GM08714 (cell line): ENCODE data around the gene CARNS1.

Source experiments
- H3K4me3 ChIP-seq: fragments of 200-500 bp; sonication (Bioruptor generic); 2 replicates; pipeline ENCODE4 v1.5.1; 2014; ENCODE audit warnings: mild to moderate bottlenecking, low read length, inconsistent platforms
- ZNF274 ChIP-seq: IDR thresholded peaks from 2 replicates; pipeline ENCODE4 v1.6.1; 2012; ENCODE audit warnings: mild to moderate bottlenecking, low read depth, low read length

Gene CARNS1

DNA sequence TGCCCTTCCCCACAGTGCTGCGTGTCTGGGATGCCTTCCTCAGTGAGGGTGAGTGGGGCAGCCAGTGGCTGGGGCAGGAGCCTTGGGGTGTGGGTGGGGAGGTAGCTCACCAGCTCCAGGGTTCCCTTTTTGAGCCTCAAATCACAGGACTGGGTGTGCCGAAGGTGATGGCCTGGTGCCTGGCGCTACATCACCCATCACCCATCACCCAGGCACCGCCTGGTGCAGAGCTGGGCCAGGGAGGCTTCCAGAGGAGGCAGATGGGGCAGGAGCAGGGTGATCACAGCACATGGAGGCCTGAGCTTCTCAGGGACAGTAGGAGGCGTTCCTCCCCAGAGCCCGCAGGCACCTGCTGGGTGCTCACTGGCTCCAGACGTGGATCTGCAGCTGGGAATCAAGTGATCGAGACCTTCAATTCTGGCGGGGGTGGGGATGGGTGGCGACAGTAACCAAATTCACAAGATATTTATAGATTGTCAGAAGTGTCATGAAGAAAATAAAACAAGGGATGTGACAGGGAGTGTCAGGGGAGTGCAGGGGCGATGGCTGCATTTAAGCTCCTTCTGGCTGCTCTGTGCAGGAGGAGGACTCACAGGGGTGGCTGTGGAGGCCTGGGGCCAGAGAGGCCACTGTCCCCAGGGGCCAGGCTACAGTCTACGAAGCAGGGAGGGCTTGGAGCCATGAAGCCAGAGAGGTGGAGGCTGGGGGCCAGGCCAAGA is 8.3 kb upstream of the CARNS1 start:
- no peak overlapping the region for H3K4me3 ChIP-seq
- TF ChIP-seq ZNF274: no peak

DNA sequence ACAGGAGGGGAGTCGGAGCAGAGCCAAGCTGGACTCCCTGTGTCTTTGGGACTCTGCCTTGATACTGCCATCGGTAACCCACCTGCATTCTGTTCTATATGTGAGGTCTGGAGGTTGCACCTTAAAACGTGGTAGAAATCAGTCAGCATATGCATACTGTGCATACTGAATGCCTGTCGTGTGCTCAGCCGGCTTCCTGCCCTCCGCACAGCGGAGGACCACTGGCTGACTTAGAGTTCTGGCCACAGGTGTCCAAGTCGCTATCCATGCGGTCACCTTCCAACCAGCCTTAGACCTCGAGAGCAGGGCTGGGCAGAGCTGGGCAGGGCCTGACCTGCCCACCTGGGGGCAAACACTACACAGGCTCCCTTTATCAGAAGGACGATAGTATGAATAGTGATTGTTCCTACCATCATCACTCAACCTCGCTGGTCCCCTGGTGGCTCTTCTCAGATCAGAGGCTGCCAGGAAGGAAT is 7.8 kb upstream of the CARNS1 start:
- TF ChIP-seq ZNF274: no peak
- H3K4me3 ChIP-seq: no peak overlapping the region

DNA sequence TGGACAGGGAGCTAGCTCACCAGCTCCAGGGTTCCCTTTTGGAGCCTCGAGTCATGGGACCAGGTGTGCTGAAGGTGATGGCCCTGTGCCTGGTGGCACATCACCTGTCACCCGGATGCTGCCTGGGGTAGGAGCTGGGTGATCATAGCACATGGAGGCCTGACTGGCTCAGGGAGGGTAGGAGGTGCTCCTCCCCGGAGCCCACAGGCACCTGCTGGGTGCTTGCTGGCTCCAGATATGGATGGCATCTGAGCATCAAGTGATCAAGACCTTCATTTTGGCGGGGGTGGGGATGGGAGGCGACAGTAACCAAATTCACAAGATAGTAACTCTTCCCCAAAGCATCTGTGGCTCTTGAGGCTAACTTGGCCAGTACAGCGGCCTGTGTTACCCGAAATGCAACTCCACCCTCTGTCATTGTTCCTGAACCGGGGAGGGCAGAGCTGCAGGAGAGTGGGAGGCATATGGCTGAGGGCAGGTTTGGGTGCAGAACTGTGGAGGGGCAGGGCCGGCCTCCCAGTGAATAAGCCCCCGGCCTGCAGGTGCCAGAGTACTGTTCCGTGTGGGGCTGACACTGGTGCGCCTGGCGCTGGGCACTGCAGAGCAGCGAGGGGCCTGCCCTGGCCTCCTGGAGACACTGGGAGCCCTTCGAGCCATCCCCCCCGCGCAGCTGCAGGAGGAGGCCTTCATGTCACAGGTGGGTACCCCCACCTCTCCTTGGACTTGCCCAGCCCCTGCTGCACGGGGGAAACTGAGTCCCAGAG is 6.9 kb upstream of the CARNS1 start:
- TF ChIP-seq ZNF274: no peak

DNA sequence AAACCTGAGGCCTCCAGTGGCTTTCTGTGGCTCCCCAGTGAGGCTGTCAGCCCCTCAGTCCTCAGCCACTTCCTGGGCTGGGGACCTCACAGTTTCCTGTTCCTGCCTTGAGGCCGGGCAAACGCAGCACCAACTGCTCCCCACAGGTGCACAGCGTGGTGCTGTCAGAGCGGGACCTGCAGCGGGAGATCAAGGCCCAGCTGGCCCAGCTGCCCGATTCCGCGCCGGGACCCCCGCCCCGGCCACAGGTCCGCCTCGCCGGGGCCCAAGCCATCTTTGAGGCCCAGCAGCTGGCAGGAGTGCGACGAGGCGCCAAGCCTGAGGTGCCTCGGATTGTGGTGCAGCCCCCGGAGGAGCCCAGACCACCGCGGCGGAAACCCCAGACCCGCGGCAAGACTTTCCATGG is 6.2 kb upstream of the CARNS1 start:
- TF ChIP-seq ZNF274: no peak

More for the DNA sequence above, 6.9 kb upstream of the CARNS1 start:
- H3K4me3 ChIP-seq: no peak overlapping the region; the same call in 1 of the 2 replicates

DNA sequence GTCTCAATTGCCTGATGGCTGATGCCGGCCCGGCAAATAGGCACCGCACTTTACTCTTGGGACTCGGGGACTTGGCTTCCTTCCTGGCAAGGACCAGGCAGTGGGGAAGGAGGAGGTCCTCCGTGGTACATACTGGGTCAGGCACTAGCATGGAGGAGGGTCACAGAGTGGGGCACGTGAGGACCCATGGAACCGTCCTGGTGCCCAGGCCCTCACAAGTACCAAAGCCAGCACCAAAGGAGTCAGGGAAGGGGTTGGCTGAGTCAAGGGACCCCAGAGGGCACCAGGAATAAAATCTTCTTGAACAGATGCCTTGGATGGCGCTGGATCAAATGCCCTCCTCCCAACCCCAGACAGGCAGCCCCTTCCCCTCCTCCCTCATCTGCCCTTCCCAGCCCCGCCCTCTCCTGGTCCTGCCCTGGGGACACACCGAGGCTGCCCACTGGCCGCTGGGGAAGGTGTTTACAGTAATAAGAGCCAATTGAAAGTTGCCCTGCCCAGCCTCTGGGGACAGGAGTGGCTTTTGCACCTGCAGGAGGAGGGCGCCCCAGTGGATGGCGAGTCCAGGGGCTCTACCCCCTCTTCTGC is 5.6 kb upstream of the CARNS1 start:
- peak overlapping the region; percentile 39; the same call in 1 of the 2 replicates for H3K4me3 ChIP-seq
- no peak for TF ChIP-seq ZNF274

More for the DNA sequence above, 6.2 kb upstream of the CARNS1 start:
- H3K4me3 ChIP-seq: peak overlapping the region; percentile 39; the same call in 1 of the 2 replicates

DNA sequence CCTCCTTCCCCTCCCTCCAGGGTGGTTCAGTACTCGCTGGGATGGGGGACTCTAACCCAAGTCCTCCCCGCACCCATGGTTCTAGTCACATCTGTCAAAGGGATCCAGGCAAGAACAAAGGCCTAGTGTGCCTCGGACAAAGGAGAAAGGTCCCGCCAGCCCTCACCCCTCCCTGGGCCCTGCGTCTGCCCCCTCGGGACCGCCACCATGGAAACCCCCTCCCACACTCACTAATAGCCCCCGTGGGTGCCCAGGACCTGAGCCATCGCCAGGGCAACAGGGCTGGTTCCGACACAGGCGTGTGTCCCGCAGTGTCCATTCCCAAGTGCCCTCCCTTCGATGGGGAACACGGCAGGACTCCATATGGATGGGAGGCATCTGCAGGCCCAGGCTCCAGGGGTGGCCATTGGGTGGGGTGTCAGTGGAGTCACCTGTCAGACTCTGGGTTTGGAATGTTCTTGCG is 5.1 kb upstream of the CARNS1 start:
- no peak overlapping the region for H3K4me3 ChIP-seq
- no peak for TF ChIP-seq ZNF274

DNA sequence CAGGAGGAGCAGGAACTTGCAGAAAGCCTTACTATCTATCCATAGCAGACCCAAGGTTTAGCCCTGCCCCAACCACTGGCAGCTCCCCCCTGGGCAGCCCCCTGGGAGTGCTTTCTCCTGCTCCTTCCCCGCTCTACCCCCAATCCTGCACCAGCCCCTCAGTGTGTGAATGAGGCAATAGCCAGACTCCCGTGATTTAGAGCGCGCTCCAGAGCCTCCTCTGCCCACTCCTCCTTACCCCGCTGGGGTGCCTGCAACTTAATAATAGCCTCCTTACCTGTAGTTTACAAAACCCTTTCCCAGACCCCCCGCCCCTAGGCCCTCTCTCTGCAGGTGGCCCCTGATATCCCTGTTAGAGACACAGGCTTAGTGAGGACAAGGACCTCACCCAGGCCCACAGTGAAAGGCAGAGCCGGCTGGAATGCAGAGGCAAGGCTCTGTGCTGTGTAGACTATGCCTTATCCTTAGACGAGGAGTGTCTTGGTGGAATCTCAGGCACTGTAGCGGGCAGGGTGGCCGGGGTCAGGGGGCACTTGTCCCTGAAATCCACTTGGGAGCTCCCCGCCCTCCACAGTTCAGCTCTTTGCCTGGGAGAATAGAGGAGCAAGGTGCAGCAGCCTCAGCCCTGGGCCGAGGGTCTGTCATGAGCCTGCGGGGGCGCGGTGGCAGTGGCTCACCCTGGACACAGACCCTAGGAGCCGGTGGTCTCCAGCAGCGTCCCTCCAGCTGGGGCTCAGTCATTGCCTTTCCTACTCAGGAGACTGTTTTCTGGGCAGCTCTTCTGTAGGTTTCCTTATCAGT is 4.3 kb upstream of the CARNS1 start:
- no peak for TF ChIP-seq ZNF274
- no peak overlapping the region for H3K4me3 ChIP-seq

DNA sequence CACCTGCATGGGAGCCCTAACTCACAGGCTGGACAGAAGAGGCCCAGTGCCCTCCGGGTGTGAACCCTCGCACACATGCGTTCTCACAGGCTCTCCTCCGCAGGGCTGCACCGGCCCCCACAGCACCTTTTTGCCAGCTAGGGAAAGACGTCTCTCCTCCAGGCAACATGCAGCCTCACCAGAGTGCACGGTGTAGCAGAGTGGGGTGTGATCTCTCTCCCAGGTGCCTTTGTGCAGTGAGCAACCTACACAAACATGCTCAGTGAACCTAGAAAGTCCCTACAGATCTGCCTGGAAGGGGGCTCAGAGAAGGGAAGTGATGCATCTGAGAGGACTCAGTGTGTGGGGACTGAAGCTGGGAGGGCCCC is 3.7 kb upstream of the CARNS1 start:
- no peak for TF ChIP-seq ZNF274
- no peak overlapping the region for H3K4me3 ChIP-seq

DNA sequence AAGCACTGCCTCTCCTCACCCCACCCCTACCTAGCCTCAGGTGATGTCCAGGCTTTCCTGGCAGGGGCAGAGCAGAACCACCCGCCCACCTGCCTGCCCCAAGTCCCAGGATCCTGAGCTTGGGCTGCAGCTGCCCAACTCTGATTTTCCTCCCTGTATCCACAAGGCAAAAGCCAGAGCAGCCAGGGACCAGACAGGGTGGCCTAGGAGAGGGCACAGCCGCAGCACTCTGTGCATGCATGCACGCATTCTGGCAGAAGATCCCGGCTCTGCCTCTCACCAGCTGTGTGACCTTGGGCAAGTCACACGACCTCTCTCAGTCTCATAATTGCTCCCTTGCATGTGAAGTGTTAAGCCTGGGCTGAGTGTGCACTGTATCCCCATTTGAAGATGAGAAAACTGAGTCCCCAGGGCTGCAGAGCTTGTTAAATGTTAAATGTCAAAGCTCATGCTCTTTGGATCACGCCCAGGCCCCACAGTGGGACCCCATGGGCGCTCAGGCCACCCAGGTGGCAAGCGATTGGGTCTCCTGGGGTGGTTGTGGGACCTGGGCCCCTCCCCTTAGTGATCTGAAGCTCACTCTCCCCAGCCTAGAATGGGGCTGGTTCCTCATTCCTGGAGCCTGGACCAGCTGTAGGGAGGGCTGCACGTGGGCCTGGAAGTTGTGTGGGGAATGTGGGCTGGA is 2.8 kb upstream of the CARNS1 start:
- no peak overlapping the region for H3K4me3 ChIP-seq
- no peak for TF ChIP-seq ZNF274

DNA sequence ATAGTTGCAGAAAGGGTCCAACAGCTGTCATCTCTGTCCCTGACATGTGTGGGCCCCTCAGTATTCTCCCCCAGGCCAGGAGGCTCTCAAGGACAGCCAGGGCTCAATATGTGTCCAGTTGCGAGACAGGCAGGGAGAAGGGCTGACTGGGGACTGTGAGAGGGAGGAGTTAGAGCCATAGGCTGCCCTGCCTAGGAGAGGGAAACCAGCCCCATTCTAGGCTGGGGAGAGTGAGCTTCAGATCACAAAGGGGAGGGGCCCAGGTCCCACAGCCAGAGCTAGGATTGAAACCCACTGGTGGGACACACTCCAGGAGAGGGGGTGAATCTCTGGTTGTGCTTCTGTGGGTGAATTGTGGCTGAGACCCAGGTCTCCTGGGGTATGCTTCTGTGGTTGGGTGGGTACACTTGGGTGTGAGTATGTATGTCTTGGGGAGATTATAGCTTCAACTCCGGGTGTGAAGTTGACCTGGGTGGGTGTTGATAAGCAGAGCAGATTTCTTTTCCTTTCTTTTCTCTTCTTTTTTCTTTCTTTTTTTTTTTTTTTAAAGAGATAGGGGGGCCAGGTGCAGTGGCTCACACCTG is 2.1 kb upstream of the CARNS1 start:
- H3K4me3 ChIP-seq: no peak overlapping the region
- no peak for TF ChIP-seq ZNF274

DNA sequence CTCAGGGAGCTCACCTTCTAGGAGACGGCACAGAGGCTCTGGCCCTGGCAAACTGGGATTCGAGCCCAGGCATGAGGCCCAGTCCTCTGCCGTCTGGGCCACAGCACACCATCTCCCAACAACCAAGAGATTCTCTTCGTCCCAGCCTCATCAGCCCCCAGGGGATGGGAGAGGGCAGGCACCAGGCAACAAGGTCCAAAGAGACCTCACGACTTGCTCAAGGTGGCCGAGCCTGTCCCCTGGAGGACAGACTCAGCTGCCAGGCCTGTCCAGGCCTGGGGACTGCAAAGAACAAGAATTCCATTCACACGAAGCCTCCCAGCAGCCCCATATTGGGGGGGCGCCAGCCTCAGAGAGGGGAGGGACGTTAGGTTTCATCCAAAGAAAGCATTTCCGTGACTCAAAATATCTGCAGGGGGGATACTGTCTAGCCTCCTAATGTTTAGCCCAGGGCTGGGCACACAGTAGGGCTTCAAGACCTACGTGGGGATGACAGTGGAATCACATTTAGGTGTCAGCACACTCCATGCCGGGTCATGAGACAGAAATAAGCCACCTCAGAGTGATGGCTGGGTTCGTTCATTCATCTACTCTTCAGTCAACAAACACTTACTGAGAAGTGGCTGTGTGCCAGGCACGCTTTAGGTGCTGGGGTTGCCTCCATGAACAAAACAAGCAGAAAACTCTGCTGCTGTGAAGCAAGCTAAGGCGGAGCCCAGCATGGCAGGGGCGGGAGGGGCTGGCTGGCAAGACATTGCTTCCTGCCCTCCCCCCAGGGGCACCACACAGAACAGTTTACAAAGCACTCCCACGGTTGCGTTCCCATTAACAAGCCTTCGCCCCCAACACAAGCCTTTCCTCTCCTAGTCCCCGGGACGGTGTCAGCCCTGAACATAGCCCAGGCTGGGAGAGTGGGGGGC is 1.2 kb downstream of the CARNS1 start:
- TF ChIP-seq ZNF274: no peak
- no peak overlapping the region for H3K4me3 ChIP-seq

DNA sequence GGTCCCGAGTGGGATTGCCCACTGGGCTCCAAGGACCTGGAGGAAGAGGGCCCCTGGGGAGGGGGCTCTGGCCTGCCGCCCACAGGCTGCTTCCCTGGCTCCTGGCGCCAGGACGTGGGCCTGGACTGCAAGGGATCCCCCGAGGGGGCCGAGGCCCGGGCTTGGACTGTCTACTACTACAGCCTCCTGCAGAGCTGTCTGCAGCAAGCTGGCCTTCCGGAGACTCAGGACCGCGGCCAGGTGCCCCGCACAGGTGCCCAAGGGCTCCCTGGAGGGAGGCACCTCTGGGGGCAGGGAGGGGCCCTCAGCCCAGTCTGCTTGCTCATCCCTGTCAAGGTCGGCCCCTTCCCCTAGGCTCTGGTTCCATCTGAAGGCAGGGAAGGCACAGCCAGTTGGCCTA is 1.9 kb downstream of the CARNS1 start:
- no peak overlapping the region for H3K4me3 ChIP-seq
- no peak for TF ChIP-seq ZNF274
